Left ventricle myocardium inferior (tissue), 1 donor: ENCODE measurements around the gene KLHL3. TPM values are rescaled to one million over a fixed set of nuclear protein-coding genes. Genes with fewer than 3 reads are reported as not detected.
A peak's percentile ranks its signal among the peaks of the same experiment; 100 is the strongest.

Experiments used
- DNase-seq: peaks from one replicate; pipeline ENCODE4 v3.0.0-alpha.2; 2020
- H3K27ac ChIP-seq: fragments of 200-600 bp; replicated peaks from 2 replicates; pipeline ENCODE4 v1.8.0; 2021
- H3K27me3 ChIP-seq: fragments of 200-600 bp; 2 replicates; pipeline ENCODE4 v1.8.0; 2021; ENCODE audit warnings: low read depth
- H3K36me3 ChIP-seq: fragments of 200-600 bp; 2 replicates; pipeline ENCODE4 v1.8.0; 2021
- H3K4me1 ChIP-seq: fragments of 200-600 bp; 2 replicates; pipeline ENCODE4 v1.8.0; 2021
- H3K4me3 ChIP-seq: fragments of 200-600 bp; 2 replicates; pipeline ENCODE4 v1.8.0; 2021; ENCODE audit warnings: mild to moderate bottlenecking, moderate library complexity
- H3K9me3 ChIP-seq: fragments of 200-600 bp; replicated peaks from 2 replicates; pipeline ENCODE4 v1.8.0; 2021
- CTCF ChIP-seq: fragments of 200-600 bp; IDR thresholded peaks from 2 replicates; pipeline ENCODE4 v1.8.0; 2021; ENCODE audit warnings: antibody characterized with exemption, mild to moderate bottlenecking, borderline replicate concordance
- intact Hi-C: fragments of 100-400 bp; cut with micrococcal nuclease; formaldehyde crosslinking; loops from one replicate; pipeline ENCODE4 v1.11.0; 2022
- total RNA-seq: library from RNA; stranded (reverse); fragmentation: NEBNext Ultra II Directional; extraction: Animal tissue kit (Norgen Biotek cat#: 25700); gene quantifications from one replicate; pipeline ENCODE4 v1.2.1, GENCODE V29; 2021
- donor health status: DM: no; HTN: yes; CAD: no; lungs with severe emphysema.

Gene KLHL3
- total RNA-seq, 1 donor from 2014 or later, result 26.3 TPM

GRCh38 chr5:137757634-137758033 is 21.7 kb upstream of the KLHL3 start:
- Histone ChIP-seq H3K27me3 (no peaks in the 10 kb centered on the region), H3K27ac (no peak overlapping the region), H3K4me3 (no peak overlapping the region), H3K9me3 (no peaks in the 10 kb centered on the region), H3K4me1 (peaks cover 26% of the 10 kb centered on the region), H3K36me3 (no peaks in the 10 kb centered on the region)
- intact Hi-C loops, result no loop called here
- TF ChIP-seq CTCF, result no peak
- no peak for DNase-seq

GRCh38 chr5:137754961-137755762 is 19.3 kb upstream of the KLHL3 start:
- H3K4me3 ChIP-seq, result peak overlapping the region; percentile 85
- H3K36me3 ChIP-seq, result no peaks in the 10 kb centered on the region
- no peak for DNase-seq
- intact Hi-C loops, result no loop called here
- peak overlapping the region; percentile 95 for H3K27ac ChIP-seq
- TF ChIP-seq CTCF, result no peak
- no peaks in the 10 kb centered on the region for H3K9me3 ChIP-seq
- H3K27me3 ChIP-seq, result no peaks in the 10 kb centered on the region
- H3K4me1 ChIP-seq, result peaks cover 51% of the 10 kb centered on the region

- peaks cover 57% of the 10 kb centered on the region for H3K4me1 ChIP-seq
- peak within 1 kb of the TSS; percentile 85 for H3K4me3 ChIP-seq
- H3K9me3 ChIP-seq, result no peaks in the 10 kb centered on the region
- no peaks in the 10 kb centered on the region for H3K27me3 ChIP-seq
- TF ChIP-seq CTCF, result peak; percentile 33
- peak; percentile 96 for DNase-seq
- H3K27ac ChIP-seq, result peak within 1 kb of the TSS; percentile 95
- intact Hi-C loops, result no loop called here
- no peaks in the 10 kb centered on the region for H3K36me3 ChIP-seq
These were observed 18.5 kb upstream of the KLHL3 start, which contains the start of gene HNRNPA0 for GRCh38 chr5:137754188-137754960. Gene HNRNPA0, minus strand, starts transcription at chr5:137754363. Its CDS starts 297 bp downstream, at chr5:137754066.

- Histone ChIP-seq H3K36me3 (no peaks in the 10 kb centered on the region), H3K27ac (peak overlapping the region; percentile 95), H3K4me1 (peaks cover 63% of the 10 kb centered on the region), H3K27me3 (no peaks in the 10 kb centered on the region), H3K9me3 (no peaks in the 10 kb centered on the region), H3K4me3 (peak overlapping the region; percentile 85)
- peak; percentile 58 for DNase-seq
- no peak for TF ChIP-seq CTCF
- intact Hi-C loops, result no loop called here
These were observed 17.9 kb upstream of the KLHL3 start for GRCh38 chr5:137753691-137754187.

GRCh38 chr5:137752905-137753690 is 17.2 kb upstream of the KLHL3 start:
- Histone ChIP-seq H3K9me3 (no peaks in the 10 kb centered on the region), H3K27me3 (no peaks in the 10 kb centered on the region), H3K4me3 (peak overlapping the region; percentile 85), H3K36me3 (no peaks in the 10 kb centered on the region), H3K4me1 (peaks cover 68% of the 10 kb centered on the region), H3K27ac (peak overlapping the region; percentile 95)
- TF ChIP-seq CTCF, result no peak
- peak; percentile 32 for DNase-seq
- intact Hi-C loops, result no loop called here
